ENCODE data around the gene S100A3.

DNA sequence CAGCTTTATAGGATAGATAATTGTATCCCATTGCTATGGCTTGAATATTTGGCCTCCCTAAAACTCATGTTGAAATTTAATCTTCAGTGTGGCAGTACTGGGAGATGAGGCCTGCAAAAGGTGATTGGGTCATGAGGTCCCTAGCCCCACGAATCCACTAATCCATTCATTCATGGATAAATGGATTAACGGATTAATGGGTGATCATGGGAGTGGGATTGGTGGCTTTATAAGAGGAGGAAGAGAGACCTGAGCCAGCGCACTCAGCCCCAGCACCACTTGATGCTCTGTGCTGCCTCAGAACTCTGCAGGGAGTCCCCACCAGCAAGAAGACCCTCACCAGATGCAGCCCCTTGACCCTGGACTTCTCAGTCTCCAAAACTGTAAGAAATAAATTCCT is 45.3 kb downstream of the S100A3 start:
- TF ChIP-seq, protein P1, sequence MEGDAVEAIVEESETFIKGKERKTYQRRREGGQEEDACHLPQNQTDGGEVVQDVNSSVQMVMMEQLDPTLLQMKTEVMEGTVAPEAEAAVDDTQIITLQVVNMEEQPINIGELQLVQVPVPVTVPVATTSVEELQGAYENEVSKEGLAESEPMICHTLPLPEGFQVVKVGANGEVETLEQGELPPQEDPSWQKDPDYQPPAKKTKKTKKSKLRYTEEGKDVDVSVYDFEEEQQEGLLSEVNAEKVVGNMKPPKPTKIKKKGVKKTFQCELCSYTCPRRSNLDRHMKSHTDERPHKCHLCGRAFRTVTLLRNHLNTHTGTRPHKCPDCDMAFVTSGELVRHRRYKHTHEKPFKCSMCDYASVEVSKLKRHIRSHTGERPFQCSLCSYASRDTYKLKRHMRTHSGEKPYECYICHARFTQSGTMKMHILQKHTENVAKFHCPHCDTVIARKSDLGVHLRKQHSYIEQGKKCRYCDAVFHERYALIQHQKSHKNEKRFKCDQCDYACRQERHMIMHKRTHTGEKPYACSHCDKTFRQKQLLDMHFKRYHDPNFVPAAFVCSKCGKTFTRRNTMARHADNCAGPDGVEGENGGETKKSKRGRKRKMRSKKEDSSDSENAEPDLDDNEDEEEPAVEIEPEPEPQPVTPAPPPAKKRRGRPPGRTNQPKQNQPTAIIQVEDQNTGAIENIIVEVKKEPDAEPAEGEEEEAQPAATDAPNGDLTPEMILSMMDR (IDR thresholded peaks at IDR 0.05), result no peak
- no peak for TF ChIP-seq POLR2A (IDR thresholded peaks at IDR 0.05)
